ENCODE data around the gene LRRC25.

LRRC25 gene

GRCh38 chr19:18379803-18380747 is 17.3 kb downstream of the LRRC25 start (continued):
- 0 out of 2 replicates have a peak, but pooled peaks have one; percentile 19 for TF ChIP-seq GLIS2 (tag by site-specific recombination; IDR thresholded peaks at IDR 0.05)
- no peak for TF ChIP-seq ZNF558 (tag by site-specific recombination; IDR thresholded peaks at IDR 0.05)
- TF ChIP-seq ZNF76 (tag by site-specific recombination; IDR thresholded peaks at IDR 0.05; ENCODE audit: borderline replicate concordance, low read depth) = peak; percentile 15; the same call in 1 of the 2 replicates
- peak; percentile 97 for TF ChIP-seq ZBTB21 (tag by site-specific recombination; IDR thresholded peaks at IDR 0.05)
- TF ChIP-seq ZNF423 (tag by site-specific recombination; IDR thresholded peaks at IDR 0.05) = no peak
- no peak for TF ChIP-seq RBAK (tag by site-specific recombination; IDR thresholded peaks at IDR 0.05)
- TF ChIP-seq ZNF501 (tag by site-specific recombination; IDR thresholded peaks at IDR 0.05) = no peak
- no peak for TF ChIP-seq ZNF302 (tag by site-specific recombination; IDR thresholded peaks at IDR 0.05; ENCODE audit: low read depth)
- no peak for TF ChIP-seq ZNF133 (tag by site-specific recombination; IDR thresholded peaks at IDR 0.05)
- TF ChIP-seq ZSCAN5A (tag by site-specific recombination; IDR thresholded peaks at IDR 0.05) = no peak
- no peak for TF ChIP-seq ZNF473 (tag by site-specific recombination; IDR thresholded peaks at IDR 0.05)
- peak; percentile 66 for TF ChIP-seq ZNF692 (tag by site-specific recombination; IDR thresholded peaks at IDR 0.05)
- no peak for TF ChIP-seq ZNF654 (tag by site-specific recombination; IDR thresholded peaks at IDR 0.05; ENCODE audit: low read depth)
- TF ChIP-seq, protein P1, sequence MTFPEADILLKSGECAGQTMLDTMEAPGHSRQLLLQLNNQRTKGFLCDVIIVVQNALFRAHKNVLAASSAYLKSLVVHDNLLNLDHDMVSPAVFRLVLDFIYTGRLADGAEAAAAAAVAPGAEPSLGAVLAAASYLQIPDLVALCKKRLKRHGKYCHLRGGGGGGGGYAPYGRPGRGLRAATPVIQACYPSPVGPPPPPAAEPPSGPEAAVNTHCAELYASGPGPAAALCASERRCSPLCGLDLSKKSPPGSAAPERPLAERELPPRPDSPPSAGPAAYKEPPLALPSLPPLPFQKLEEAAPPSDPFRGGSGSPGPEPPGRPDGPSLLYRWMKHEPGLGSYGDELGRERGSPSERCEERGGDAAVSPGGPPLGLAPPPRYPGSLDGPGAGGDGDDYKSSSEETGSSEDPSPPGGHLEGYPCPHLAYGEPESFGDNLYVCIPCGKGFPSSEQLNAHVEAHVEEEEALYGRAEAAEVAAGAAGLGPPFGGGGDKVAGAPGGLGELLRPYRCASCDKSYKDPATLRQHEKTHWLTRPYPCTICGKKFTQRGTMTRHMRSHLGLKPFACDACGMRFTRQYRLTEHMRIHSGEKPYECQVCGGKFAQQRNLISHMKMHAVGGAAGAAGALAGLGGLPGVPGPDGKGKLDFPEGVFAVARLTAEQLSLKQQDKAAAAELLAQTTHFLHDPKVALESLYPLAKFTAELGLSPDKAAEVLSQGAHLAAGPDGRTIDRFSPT (tag by site-specific recombination; IDR thresholded peaks at IDR 0.05) = peak; percentile 71
- peak; percentile 61 for TF ChIP-seq ZIC2 (tag by site-specific recombination; IDR thresholded peaks at IDR 0.05)
- no peak for TF ChIP-seq ZNF138 (tag by site-specific recombination; IDR thresholded peaks at IDR 0.05; ENCODE audit: borderline replicate concordance)
- no peak for TF ChIP-seq ZSCAN30 (tag by site-specific recombination; IDR thresholded peaks at IDR 0.05)
- no peak for TF ChIP-seq ZNF624 (tag by site-specific recombination; IDR thresholded peaks at IDR 0.05)
- no peak for TF ChIP-seq ZNF26 (tag by site-specific recombination; IDR thresholded peaks at IDR 0.05)
- TF ChIP-seq ZNF155 (tag by site-specific recombination; IDR thresholded peaks at IDR 0.05) = no peak
- TF ChIP-seq, protein P2, sequence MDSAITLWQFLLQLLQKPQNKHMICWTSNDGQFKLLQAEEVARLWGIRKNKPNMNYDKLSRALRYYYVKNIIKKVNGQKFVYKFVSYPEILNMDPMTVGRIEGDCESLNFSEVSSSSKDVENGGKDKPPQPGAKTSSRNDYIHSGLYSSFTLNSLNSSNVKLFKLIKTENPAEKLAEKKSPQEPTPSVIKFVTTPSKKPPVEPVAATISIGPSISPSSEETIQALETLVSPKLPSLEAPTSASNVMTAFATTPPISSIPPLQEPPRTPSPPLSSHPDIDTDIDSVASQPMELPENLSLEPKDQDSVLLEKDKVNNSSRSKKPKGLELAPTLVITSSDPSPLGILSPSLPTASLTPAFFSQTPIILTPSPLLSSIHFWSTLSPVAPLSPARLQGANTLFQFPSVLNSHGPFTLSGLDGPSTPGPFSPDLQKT (IDR thresholded peaks at IDR 0.05; ENCODE audit: borderline replicate concordance, low read depth, low read length) = no peak
- TF ChIP-seq, protein P3, sequence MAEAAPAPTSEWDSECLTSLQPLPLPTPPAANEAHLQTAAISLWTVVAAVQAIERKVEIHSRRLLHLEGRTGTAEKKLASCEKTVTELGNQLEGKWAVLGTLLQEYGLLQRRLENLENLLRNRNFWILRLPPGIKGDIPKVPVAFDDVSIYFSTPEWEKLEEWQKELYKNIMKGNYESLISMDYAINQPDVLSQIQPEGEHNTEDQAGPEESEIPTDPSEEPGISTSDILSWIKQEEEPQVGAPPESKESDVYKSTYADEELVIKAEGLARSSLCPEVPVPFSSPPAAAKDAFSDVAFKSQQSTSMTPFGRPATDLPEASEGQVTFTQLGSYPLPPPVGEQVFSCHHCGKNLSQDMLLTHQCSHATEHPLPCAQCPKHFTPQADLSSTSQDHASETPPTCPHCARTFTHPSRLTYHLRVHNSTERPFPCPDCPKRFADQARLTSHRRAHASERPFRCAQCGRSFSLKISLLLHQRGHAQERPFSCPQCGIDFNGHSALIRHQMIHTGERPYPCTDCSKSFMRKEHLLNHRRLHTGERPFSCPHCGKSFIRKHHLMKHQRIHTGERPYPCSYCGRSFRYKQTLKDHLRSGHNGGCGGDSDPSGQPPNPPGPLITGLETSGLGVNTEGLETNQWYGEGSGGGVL (tag by site-specific recombination; IDR thresholded peaks at IDR 0.05) = peak; percentile 81
- TF ChIP-seq YY1 (tag by site-specific recombination; IDR thresholded peaks at IDR 0.05) = no peak
- peak; percentile 53 for TF ChIP-seq SP3 (tag by site-specific recombination; IDR thresholded peaks at IDR 0.05)
- TF ChIP-seq, protein P4, sequence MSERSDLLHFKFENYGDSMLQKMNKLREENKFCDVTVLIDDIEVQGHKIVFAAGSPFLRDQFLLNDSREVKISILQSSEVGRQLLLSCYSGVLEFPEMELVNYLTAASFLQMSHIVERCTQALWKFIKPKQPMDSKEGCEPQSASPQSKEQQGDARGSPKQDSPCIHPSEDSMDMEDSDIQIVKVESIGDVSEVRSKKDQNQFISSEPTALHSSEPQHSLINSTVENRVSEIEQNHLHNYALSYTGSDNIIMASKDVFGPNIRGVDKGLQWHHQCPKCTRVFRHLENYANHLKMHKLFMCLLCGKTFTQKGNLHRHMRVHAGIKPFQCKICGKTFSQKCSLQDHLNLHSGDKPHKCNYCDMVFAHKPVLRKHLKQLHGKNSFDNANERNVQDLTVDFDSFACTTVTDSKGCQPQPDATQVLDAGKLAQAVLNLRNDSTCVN (tag by site-specific recombination; optimal IDR thresholded peaks at IDR 0.05) = no peak
- no peak for TF ChIP-seq KLF10 (tag by site-specific recombination; IDR thresholded peaks at IDR 0.05)
- TF ChIP-seq KLF17 (tag by site-specific recombination; IDR thresholded peaks at IDR 0.05) = peak; percentile 66; the same call in 1 of the 2 replicates

Data from HEK293 (cell line).